Mucosa of rectum (tissue), 2 donors: Measurements from ENCODE around the gene RAN.
"Not testable (repeated sequence)": the region's sequence is repeated elsewhere in the genome, so short reads cannot be mapped to it uniquely, and the experiment has no call there.

Experiments
- H3K27ac ChIP-seq, 2 donors: one replicate each; pipeline ENCODE4 v1.7.0; 2013; ENCODE audit warnings: inconsistent platforms in 2 of 2, low read depth in 2 of 2, low read length in 2 of 2
- H3K27me3 ChIP-seq, 2 donors: one replicate each; pipeline ENCODE4 v1.7.0; 2013; ENCODE audit warnings: low read length in 2 of 2; ENCODE audit not compliant: control insufficient read depth in 2 of 2, insufficient read depth in 2 of 2
- H3K36me3 ChIP-seq, 2 donors: one replicate each; pipeline ENCODE4 v1.7.0; 2013; ENCODE audit warnings: low read length in 2 of 2; ENCODE audit not compliant: control insufficient read depth in 2 of 2, insufficient read depth in 2 of 2
- H3K4me1 ChIP-seq, 2 donors: one replicate each; pipeline ENCODE4 v1.7.0; 2013; ENCODE audit warnings: low read length in 2 of 2, mild to moderate bottlenecking in 1 of 2; ENCODE audit not compliant: control insufficient read depth in 2 of 2, insufficient read depth in 2 of 2
- H3K4me3 ChIP-seq, 2 donors: one replicate each; pipeline ENCODE4 v1.7.0; 2013; ENCODE audit warnings: low read length in 2 of 2
- H3K9ac ChIP-seq, 2 donors: one replicate each; pipeline ENCODE4 v1.7.0; 2013; ENCODE audit warnings: low read length in 2 of 2, low read depth in 1 of 2, mild to moderate bottlenecking in 1 of 2
- H3K9me3 ChIP-seq, 2 donors: one replicate each; pipeline ENCODE4 v1.7.0; 2013; ENCODE audit warnings: low read length in 2 of 2; ENCODE audit not compliant: control insufficient read depth in 2 of 2
- donor health status: healthy.
- donor health status: Normal muscosa, but diverticular disease.

RAN gene

GRCh38 chr12:130868412-130868811, 3.5 kb upstream of the RAN start:
- H3K27ac ChIP-seq, result no peak overlapping the region
- H3K9ac ChIP-seq, result no peak overlapping the region
- no peak overlapping the region for H3K4me3 ChIP-seq
- H3K4me1 ChIP-seq, result peaks cover 14 to 19% of the 10 kb centered on the region in 2 donors
- H3K27me3 ChIP-seq, result no peaks in the 10 kb centered on the region
- H3K36me3 ChIP-seq, result no peaks in the 10 kb centered on the region
- H3K9me3 ChIP-seq, result no peaks in the 10 kb centered on the region

GRCh38 chr12:130870442-130871285, 1.2 kb upstream of the RAN start:
- Histone ChIP-seq H3K36me3 (peaks cover 20 to 21% of the 10 kb centered on the region in 2 donors), H3K27me3 (no peaks in the 10 kb centered on the region), H3K9me3 (no peaks in the 10 kb centered on the region), H3K4me3 (peak overlapping the region; percentile 78 to 85), H3K4me1 (peaks cover 14 to 19% of the 10 kb centered on the region in 2 donors), H3K27ac (peak overlapping the region; percentile 87), H3K9ac (peak overlapping the region in 1 of 2 donors; percentile 77)

- Histone ChIP-seq H3K9ac (peak overlapping the region; percentile 48 to 78), H3K9me3 (no peaks in the 10 kb centered on the region), H3K4me3 (peak overlapping the region; percentile 78 to 85), H3K27me3 (no peaks in the 10 kb centered on the region), H3K4me1 (peaks cover 14 to 19% of the 10 kb centered on the region in 2 donors), H3K36me3 (peaks cover 32 to 35% of the 10 kb centered on the region in 2 donors), H3K27ac (peak overlapping the region; percentile 80 to 87)
Observed at GRCh38 chr12:130872179-130873096, 572 bp downstream of the RAN start.

- no peak overlapping the region for H3K27ac ChIP-seq
- peaks cover 32 to 35% of the 10 kb centered on the region in 2 donors for H3K36me3 ChIP-seq
- no peaks in the 10 kb centered on the region for H3K9me3 ChIP-seq
- peak overlapping the region in 1 of 2 donors; percentile 78 for H3K9ac ChIP-seq
- H3K27me3 ChIP-seq, result no peaks in the 10 kb centered on the region
- peak overlapping the region; percentile 78 to 85 for H3K4me3 ChIP-seq
- H3K4me1 ChIP-seq, result peaks cover 14 to 19% of the 10 kb centered on the region in 2 donors
Observed at GRCh38 chr12:130873106-130873795, 1.4 kb downstream of the RAN start.

GRCh38 chr12:130873825-130874224, 2.0 kb downstream of the RAN start:
- peaks cover 14 to 19% of the 10 kb centered on the region in 2 donors for H3K4me1 ChIP-seq
- no peaks in the 10 kb centered on the region for H3K9me3 ChIP-seq
- H3K36me3 ChIP-seq, result peaks cover 32 to 35% of the 10 kb centered on the region in 2 donors
- H3K27me3 ChIP-seq, result no peaks in the 10 kb centered on the region
- no peak overlapping the region for H3K9ac ChIP-seq
- H3K4me3 ChIP-seq, result no peak overlapping the region
- no peak overlapping the region for H3K27ac ChIP-seq

GRCh38 chr12:130874696-130875095, 2.8 kb downstream of the RAN start:
- H3K4me3 ChIP-seq, result no peak overlapping the region
- H3K27ac ChIP-seq, result no peak overlapping the region
- no peaks in the 10 kb centered on the region for H3K27me3 ChIP-seq
- H3K9ac ChIP-seq, result no peak overlapping the region
- peaks cover 14 to 19% of the 10 kb centered on the region in 2 donors for H3K4me1 ChIP-seq
- peaks cover 32 to 35% of the 10 kb centered on the region in 2 donors for H3K36me3 ChIP-seq
- no peaks in the 10 kb centered on the region for H3K9me3 ChIP-seq

- peaks cover 14 to 19% of the 10 kb centered on the region in 2 donors for H3K4me1 ChIP-seq
- H3K27ac ChIP-seq, result no peak overlapping the region
- H3K9ac ChIP-seq, result no peak overlapping the region
- H3K36me3 ChIP-seq, result peaks cover 32 to 35% of the 10 kb centered on the region in 2 donors
- H3K27me3 ChIP-seq, result no peaks in the 10 kb centered on the region
- H3K4me3 ChIP-seq, result no peak overlapping the region
- no peaks in the 10 kb centered on the region for H3K9me3 ChIP-seq
Observed at GRCh38 chr12:130875193-130875592, 3.3 kb downstream of the RAN start.

- H3K4me3 ChIP-seq, H3K9ac ChIP-seq, H3K27me3 ChIP-seq, H3K27ac ChIP-seq, H3K9me3 ChIP-seq: not testable (repeated sequence)
- Histone ChIP-seq H3K4me1 (peaks cover 14 to 15% of the 10 kb centered on the region in 2 donors), H3K36me3 (peaks cover 32 to 35% of the 10 kb centered on the region in 2 donors)
Observed at GRCh38 chr12:130875708-130876107, 3.8 kb downstream of the RAN start.

GRCh38 chr12:130876297-130876696, 4.4 kb downstream of the RAN start:
- Histone ChIP-seq H3K9me3 (no peaks in the 10 kb centered on the region), H3K36me3 (peaks cover 32 to 35% of the 10 kb centered on the region in 2 donors), H3K4me3 (no peak overlapping the region), H3K27me3 (peaks cover 0 to 2% of the 10 kb centered on the region in 2 donors), H3K27ac (no peak overlapping the region), H3K4me1 (peaks cover 10 to 11% of the 10 kb centered on the region in 2 donors), H3K9ac (no peak overlapping the region)
